ENCODE measurements around the gene ZNF235. TPM values are rescaled to one million over a fixed set of nuclear protein-coding genes. Genes with fewer than 3 reads are reported as not detected.

Gene ZNF235
- total and polyA plus RNA-seq, 2 of the 8 experiments (the other 6 are each of a cell fraction or from before 2014, with no cell fraction given) = 2.0 to 5.3 TPM

GRCh38 chr19:44315883-44316282 is 11.1 kb upstream of the ZNF235 start:
- DNase-seq (ENCODE audit: low read depth in 1 of 2, low spot score in 2 of 2) (no peak), FAIRE-seq (no peak)
- TF ChIP-seq ZNF274 (IDR thresholded peaks at IDR 0.05; ENCODE audit: borderline replicate concordance, extremely low read depth, low read length) (no peak), HDAC2 (IDR thresholded peaks at IDR 0.05; ENCODE audit: borderline replicate concordance in 1 of 2, low read depth in 2 of 2, low read length in 2 of 2) (no peak), KDM5A (IDR thresholded peaks at IDR 0.05; ENCODE audit: low read length) (no peak), CBX8 (IDR thresholded peaks at IDR 0.05; ENCODE audit: borderline replicate concordance, low read depth, low read length) (no peak), TCF12 (IDR thresholded peaks at IDR 0.05; ENCODE audit: low read depth, low read length) (no peak), KDM1A (IDR thresholded peaks at IDR 0.05; ENCODE audit: borderline replicate concordance, low read length) (no peak), BCL11A (IDR thresholded peaks at IDR 0.05; ENCODE audit: low read depth in 2 of 2, low read length in 2 of 2) (no peak), ASH2L (IDR thresholded peaks at IDR 0.05; ENCODE audit: low read length) (no peak), CBX5 (IDR thresholded peaks at IDR 0.05; ENCODE audit: low read depth, low read length) (no peak)
- TF ChIP-seq, protein P1, sequence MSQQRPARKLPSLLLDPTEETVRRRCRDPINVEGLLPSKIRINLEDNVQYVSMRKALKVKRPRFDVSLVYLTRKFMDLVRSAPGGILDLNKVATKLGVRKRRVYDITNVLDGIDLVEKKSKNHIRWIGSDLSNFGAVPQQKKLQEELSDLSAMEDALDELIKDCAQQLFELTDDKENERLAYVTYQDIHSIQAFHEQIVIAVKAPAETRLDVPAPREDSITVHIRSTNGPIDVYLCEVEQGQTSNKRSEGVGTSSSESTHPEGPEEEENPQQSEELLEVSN (IDR thresholded peaks at IDR 0.05) = no peak
- H3K27ac ChIP-seq (ENCODE audit: low read depth, low read length) = no peak overlapping the region
- no peak overlapping the region for H2AFZ ChIP-seq (ENCODE audit: low read length)
- H2BK12ac ChIP-seq (ENCODE audit: low read depth, low read length) = no peak overlapping the region
- peaks cover 27 to 29% of the 10 kb centered on the region in 2 experiments; a peak in 3 of 4 replicates for H3K9me3 ChIP-seq (ENCODE audit: insufficient read depth in 2 of 2, low read depth in 1 of 2, low read length in 1 of 2)
- no peaks in the 10 kb centered on the region for H3K36me3 ChIP-seq (ENCODE audit: control insufficient read depth in 2 of 4, insufficient read depth in 4 of 4, low read length in 3 of 4)
- H3K23ac ChIP-seq (ENCODE audit: insufficient read length) = no peak overlapping the region
- no peak overlapping the region for H3K56ac ChIP-seq (replicated peaks; ENCODE audit: insufficient read length, low read depth, low read length)
- H3K4me1 ChIP-seq (replicated peaks in 1 of 4; ENCODE audit: control insufficient read depth in 3 of 4, insufficient read depth in 4 of 4, low read length in 3 of 4) = no peaks in the 10 kb centered on the region
- no peak overlapping the region for H3K9ac ChIP-seq (replicated peaks in 1 of 4; ENCODE audit: extremely low read depth in 1 of 4, low read depth in 3 of 4, low read length in 3 of 4)
- no peaks in the 10 kb centered on the region for H3K79me1 ChIP-seq (ENCODE audit: low read depth, low read length)
- H4K91ac ChIP-seq (replicated peaks; ENCODE audit: insufficient read length, low read length) = no peak overlapping the region
- no peak overlapping the region for H4K5ac ChIP-seq (ENCODE audit: insufficient read length, low read depth, low read length)
- H3K4me3 ChIP-seq (ENCODE audit: extremely low read depth in 1 of 4, insufficient read depth in 2 of 4, low read depth in 3 of 4, low read length in 4 of 4) = no peak overlapping the region
- H2BK20ac ChIP-seq (ENCODE audit: low read length) = no peak overlapping the region
- no peak overlapping the region for H4K8ac ChIP-seq (ENCODE audit: extremely low read depth, insufficient read depth, low read length)
- CTCF ChIA-PET (ENCODE audit: partially characterized antibody) = no interaction called here
- H3K27me3 ChIP-seq (replicated peaks in 1 of 4; ENCODE audit: control insufficient read depth in 3 of 4, extremely low read depth in 1 of 4, insufficient read depth in 3 of 4, low read length in 3 of 4) = no peaks in the 10 kb centered on the region
- H2BK120ac ChIP-seq (replicated peaks; ENCODE audit: low read depth, low read length) = no peak overlapping the region
- no peak overlapping the region for H2AK5ac ChIP-seq (ENCODE audit: low read depth, low read length)
- no peaks in the 10 kb centered on the region for H3K79me2 ChIP-seq (ENCODE audit: control insufficient read depth in 1 of 2, insufficient read depth in 2 of 2, low read length in 2 of 2)
- no peak overlapping the region for H3K14ac ChIP-seq (ENCODE audit: insufficient read length)
- no peaks in the 10 kb centered on the region for H3K23me2 ChIP-seq (ENCODE audit: low read depth, low read length)
- no peak overlapping the region for H3K4ac ChIP-seq (replicated peaks; ENCODE audit: insufficient read length, low read depth, low read length)
- H4K20me1 ChIP-seq (replicated peaks in 1 of 2; ENCODE audit: control insufficient read depth in 1 of 2, insufficient read depth in 2 of 2, low read length in 2 of 2) = no peaks in the 10 kb centered on the region
- no peak overlapping the region for H3K18ac ChIP-seq (ENCODE audit: extremely low read depth, low read length)
- POLR2A ChIA-PET (ENCODE audit: partially characterized antibody) = no interaction called here
- WGBS, 2 experiments (ENCODE audit: extremely low coverage in 1 of 2, insufficient coverage in 1 of 2, insufficient read length in 1 of 2, insufficient replicate concordance in 2 of 2, low coverage in 1 of 2, low lambda C conversion rate in 2 of 2, missing lambda C conversion rate in 1 of 2) = 98% methylated on average over 2 of the region's 2 CpGs; no CpG with 5 or more reads in 1 of the 2 experiments
- no peak overlapping the region for H2BK15ac ChIP-seq (ENCODE audit: low read length)
- H3K4me2 ChIP-seq (ENCODE audit: insufficient read depth in 1 of 2, low read depth in 2 of 2, low read length in 2 of 2) = no peak overlapping the region
- no peak overlapping the region for H2BK5ac ChIP-seq (ENCODE audit: low read depth, low read length)
